Hypothalamus (tissue), 51 donors: ENCODE results near the gene HYAL2.

Source experiments
- DNase-seq, 51 donors: peaks; one replicate each; lab custom pipeline; 2025; lab: John Stamatoyannopoulos, UW

Gene HYAL2

DNA sequence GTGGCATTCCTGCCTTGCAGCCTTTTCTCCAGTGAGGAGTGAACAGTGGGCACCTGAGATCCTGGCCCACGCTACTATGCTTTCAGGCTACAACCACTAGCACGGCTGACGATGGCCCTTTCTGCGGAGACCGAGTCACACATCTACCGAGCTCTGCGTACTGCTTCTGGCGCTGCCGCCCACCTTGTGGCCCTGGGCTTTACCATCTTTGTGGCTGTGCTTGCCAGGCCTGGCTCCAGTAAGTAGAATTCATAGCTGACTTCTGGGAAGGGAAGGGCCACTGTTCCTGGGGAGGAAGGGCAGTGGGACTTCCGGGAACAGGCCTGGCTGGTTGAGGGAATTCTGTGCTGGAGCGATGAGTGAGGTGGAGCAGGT is 28.8 kb upstream of the HYAL2 start:
- DNase-seq, result no peak

DNA sequence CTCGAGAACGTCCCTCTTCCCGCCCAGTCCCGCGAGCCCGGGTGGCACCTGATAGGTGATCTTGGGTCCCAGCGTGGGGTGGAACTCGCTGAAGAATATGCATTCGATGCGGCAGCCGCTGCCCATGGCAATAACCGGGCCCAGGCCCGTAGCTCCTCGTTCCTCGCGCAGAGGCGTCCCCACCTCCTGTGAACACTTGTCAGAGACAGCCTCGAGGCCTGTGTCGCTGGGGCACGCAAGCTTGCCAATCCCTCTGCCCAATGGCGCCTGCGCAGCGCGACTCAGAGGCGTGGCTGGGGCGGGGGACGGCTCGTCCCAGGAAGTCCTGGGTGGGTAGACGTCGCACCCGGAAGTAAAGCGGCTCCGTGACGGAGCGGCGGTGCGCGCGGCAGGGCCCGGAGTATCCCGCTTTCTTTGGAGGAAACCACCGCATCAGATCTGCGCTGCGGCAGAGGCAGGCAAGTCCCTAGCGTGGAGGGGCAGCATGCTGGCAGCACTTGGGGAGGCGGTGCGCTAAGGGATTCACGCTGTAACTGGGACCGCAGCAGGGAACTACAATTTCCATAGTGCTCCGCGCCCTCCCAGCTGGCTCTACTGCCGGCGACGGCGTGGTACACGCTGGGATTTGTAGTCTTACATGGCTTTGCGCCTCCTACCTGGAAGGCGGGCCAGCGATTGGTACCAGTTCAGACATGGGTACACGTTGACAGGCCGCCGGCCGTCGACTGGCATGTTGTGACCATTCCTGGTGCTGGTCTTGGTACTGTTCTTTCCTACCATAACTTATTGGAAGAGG is 28.2 kb upstream of the HYAL2 start, which contains the start of the genes CYB561D2 and NPRL2:
TSS of gene CYB561D2 (plus strand) at position 336 of the 796 bp plus-strand sequence. CDS start 572 bp downstream, outside the sequence.
TSS of gene NPRL2 (minus strand) at position 249 of the 796 bp plus-strand sequence. CDS start at position 126, 123 bp downstream.
- peak; percentile 87 to 99 (median 97) for DNase-seq

DNA sequence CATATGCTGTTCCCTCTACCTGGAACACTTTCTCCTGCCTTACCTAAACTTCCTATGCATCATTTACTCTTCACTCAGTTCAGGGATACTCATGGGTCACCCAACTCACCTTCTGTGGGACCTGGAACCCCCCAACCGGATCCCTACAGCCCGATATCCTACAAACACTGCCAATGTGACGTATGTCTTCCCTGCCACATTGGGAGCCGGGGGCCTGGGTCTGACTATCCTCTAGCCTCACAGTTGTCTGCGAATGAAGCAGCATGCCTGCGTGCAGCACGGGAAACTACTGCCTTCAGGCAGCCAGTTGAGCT is 27.6 kb upstream of the HYAL2 start:
- DNase-seq, result peak in 1 of 51 donors; percentile 58

DNA sequence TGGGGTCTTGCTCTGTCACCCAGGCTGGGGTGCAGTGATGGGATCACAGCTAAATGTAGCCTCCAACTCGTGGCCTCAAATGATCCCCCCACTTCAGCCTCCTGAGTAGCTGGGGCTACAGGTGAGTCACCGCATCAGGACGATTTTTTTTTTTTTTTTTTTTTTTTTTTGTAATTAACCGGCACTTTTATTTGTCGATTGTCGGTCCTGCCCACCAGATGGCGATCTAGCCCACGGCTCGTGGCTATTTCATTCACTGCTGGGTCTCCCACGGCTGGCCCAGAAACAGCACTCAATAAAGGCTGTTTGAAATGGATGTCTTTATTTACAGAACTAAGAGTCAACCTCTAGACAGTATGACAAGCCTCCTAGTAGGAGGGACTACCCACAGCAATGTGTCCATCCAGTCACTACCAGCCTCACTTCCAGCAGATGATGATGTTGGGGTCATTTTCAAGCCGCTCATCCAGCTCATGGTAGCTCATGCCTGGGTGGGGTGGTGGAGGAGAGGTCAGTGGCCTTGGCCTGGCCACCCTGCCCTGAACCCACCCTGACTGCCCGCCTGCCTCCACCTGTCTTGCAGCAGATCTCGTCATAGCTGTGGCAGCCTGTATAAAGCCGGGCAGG is 24.8 kb upstream of the HYAL2 start:
- DNase-seq, result peak in 34 of 51 donors; percentile 7 to 83 (median 44)

DNA sequence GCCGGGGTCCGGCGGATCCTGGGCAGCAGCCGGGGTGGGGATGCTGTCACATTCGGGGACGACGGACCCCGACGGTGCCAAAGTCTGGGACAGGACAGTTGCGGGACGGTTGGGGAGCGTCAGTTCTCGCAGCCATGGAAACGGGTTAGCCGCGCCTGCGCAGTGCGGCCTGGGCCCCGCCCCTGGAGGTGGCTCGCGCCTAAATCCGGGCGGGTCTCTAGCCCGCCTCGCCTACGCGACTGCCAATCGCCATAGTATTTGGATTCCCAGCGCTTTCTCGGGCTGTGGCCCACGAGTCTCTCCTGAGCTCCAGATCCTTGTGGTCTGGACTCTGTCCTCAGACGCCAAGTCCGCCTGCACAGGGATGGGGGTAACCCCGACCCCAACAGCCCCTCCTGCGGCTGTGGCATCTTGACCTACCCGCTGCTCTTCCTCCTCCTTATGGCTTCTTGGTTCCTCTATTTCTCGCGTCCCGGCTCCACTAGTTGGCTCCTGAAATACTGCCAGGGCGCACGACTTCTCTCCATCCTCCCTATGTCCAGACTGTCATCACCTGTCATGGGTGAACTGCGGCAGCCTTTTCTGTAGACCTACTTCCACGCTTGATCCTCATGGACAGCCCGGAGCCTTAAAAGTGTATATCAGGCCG is 23.2 kb upstream of the HYAL2 start, which contains the start of gene ZMYND10:
TSS of gene ZMYND10 (minus strand) at position 147 of the 649 bp plus-strand sequence. CDS start 153 bp downstream, outside the sequence.
- DNase-seq, result peak in 30 of 51 donors; percentile 6 to 57 (median 31)

DNA sequence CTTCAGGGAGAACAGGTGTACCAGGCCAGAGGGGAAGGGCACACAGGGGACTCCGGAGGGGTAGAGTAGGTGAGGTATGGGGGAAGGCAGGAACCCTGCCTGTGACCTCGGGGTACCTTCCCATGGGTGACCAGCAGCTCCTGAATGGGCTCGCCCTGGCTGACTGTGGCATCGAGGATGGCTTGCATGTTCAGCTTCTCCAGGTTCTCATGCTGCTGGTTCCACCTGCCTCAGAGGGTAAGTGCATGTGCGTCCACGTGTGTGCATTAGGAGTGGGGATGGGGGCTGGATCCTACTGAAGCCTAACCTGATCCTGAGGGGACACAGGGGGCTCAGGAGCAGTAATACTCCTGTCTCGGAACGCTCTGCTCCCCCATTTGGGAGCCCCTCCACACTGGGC is 22.5 kb upstream of the HYAL2 start:
- no peak for DNase-seq

DNA sequence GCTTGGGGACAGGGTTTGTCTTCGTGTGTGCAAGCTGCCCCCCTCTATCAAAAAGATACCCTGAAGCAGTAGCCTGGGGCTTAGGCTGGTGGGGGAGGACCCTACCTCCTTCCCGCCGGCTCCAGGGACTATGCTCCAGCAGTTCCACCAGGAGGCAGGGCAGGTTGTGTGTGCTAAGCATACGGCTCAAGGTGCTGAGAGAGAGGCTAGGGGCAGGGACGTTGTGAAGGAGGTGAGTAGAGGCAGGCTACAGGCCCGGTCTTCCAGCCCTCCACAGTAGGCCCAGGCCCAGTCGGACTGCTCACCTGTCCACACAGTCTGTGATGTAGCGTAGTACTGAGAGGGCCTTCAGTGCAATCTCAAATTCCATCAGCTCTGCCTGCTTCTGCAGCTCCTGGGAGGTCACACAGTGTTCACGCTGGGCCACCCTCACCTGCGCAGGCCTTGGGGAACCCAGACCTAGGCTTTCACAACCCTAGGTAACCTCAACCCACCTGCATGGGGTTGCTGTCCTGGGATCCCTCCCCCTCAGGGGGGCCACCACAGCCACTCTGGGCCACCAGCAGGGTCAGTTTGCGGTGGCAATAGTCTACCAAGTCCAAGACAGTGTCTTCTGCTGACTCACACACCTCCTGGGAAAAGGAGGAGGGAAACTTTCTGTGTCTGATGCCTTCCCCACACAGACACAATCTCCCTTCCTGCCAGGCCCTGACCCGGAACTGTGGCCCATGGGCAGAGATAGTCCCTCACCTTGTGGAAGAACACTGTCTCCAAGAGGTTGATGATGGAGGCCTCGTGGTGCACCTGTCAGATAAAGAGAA is 20.5 kb upstream of the HYAL2 start:
- DNase-seq, result no peak

DNA sequence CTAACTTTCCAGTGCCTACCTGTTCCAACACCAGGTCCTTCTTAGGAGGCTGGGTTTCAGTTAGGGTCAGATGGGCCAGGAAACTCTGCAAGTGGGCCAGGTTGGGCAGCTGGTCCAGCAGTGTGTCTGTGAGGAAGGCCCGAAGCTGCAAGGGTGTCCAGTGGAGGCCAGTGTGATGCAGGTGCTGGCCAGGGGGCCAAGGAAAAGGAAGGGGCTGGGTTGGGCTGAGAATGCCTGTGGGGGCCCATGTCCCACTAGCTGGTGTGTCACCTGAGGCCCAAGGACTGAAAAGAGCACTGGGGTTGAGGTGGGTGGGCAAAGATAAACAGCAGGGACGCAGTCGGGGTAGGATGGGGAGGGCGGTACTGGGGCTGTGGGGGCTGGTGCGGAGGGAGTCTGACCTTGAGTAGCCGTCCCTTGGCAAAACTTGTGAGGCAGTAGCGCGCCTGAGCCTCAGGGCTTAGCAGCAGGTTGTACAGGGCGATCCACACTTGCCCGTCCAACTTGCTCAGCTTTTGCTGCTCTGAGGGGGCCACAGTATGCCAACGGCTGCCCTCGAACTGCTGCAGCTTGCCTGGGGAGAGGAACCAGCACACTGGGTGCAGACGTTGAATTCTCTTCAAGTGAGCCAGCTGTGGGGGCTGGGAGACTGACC is 19.6 kb upstream of the HYAL2 start:
- DNase-seq, result no peak

DNA sequence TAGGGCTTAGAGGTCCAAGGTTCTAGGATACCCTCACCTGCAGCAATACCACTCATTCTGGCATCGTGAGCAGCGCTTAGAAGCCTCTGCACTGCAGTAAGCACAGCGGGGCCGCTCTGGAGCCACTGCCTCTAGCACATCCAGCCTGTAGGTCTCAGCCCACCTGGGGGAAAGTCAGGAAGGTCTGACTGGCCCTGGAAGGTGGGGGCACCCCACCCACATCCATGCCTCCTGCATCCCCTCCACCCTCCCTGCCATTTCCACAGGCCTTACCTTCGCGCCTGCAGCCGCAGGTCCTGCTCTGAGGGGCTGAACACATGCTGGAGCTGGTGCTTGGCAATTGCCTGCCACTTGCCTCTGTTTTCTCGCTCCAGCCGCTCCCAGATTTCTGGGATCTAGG is 19.0 kb upstream of the HYAL2 start:
- no peak for DNase-seq

DNA sequence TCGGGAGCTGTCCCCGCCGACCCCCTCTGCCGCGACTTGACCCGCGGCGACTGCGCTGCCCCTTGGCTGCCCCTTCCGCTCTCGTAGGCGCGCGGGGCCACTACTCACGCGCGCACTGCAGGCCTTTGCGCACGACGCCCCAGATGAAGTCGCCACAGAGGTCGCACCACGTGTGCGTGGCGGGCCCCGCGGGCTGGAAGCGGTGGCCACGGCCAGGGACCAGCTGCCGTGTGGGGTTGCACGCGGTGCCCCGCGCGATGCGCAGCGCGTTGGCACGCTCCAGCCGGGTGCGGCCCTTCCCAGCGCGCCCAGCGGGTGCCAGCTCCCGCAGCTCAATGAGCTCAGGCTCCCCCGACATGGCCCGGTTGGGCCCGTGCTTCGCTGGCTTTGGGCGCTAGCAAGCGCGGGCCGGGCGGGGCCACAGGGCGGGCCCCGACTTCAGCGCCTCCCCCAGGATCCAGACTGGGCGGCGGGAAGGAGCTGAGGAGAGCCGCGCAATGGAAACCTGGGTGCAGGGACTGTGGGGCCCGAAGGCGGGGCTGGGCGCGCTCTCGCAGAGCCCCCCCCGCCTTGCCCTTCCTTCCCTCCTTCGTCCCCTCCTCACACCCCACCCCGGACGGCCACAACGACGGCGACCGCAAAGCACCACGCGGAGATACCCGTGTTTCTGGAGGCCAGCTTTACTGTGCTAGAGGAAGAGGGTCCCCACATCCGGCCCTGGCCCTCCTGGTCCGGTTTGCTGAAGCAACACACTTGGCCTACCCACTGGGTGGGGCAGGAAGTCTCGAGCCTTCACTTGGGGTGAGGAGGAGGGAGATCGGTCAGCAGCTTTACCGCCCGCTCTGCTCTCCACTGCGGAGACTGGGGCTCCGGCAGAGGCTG is 18.1 kb upstream of the HYAL2 start, which contains the start of gene RASSF1:
TSS of gene RASSF1 (minus strand) at position 389 of the 882 bp plus-strand sequence. CDS start at position 358, 31 bp downstream.
- peak in 4 of 51 donors; percentile 19 to 31 (median 26) for DNase-seq

DNA sequence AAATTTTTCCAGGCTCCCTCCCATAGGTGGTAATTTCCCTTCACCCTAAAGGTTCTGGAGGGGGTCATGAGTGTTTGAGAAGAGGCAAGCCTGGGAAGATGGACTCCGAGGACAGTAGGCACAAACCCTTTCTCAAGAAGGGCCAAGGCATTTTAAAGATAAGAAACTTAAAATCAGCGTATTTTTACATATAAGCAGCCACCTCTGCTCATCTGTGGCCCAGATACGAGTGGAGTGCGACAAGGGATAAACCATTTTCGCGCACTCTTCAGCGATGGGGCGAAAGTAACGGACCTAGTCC is 17.6 kb upstream of the HYAL2 start:
- DNase-seq, result no peak

DNA sequence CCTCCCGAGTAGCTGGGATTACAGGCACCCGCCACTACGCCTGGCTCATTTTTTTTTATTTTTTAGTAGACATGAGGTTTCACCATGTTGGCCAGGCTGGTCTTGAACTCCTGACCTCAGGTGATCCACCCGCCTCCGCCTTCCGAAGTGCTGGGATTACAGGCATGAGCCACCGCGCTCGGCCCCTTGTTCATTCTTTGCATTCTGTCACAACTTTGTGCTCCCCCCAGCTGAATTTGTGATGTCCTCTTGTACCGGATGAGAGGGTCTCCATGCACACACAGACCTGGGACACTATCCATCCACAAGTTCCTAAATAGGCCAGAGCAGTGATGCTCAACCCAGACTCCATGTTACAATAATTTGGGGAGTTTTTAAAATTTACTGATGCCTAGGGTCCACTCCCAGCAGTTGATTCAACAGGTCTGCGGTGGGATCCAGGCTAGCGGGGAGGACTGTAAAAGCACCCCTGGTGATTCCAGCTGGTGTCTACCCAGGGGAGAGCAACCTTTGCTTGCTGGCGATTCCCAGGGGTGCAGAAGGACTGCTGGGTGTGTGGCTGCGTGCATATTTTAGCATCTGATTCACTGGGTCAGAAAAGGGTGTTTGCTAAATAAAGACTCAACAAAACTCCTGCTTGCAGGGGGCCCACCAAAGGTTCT is 17.1 kb upstream of the HYAL2 start:
- DNase-seq, result no peak

DNA sequence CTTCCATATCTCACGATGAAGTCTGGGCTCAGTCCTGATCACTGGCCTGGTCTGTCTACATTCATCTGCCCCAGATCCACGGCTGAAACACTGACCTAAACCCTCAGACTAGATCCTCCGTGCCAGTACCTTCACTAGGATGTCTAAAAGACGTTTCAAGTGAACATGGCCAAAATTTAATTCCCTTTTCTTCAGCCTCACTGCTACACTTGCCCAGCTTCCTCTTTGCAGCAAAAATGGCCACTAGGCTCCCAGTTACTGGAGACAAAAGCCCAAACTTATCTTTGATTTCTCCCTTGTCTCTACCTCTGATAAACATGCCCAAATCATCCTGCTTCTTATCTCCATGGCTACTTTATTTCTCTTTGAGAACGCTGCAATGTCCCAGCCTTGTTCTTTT is 16.4 kb upstream of the HYAL2 start:
- DNase-seq, result no peak

DNA sequence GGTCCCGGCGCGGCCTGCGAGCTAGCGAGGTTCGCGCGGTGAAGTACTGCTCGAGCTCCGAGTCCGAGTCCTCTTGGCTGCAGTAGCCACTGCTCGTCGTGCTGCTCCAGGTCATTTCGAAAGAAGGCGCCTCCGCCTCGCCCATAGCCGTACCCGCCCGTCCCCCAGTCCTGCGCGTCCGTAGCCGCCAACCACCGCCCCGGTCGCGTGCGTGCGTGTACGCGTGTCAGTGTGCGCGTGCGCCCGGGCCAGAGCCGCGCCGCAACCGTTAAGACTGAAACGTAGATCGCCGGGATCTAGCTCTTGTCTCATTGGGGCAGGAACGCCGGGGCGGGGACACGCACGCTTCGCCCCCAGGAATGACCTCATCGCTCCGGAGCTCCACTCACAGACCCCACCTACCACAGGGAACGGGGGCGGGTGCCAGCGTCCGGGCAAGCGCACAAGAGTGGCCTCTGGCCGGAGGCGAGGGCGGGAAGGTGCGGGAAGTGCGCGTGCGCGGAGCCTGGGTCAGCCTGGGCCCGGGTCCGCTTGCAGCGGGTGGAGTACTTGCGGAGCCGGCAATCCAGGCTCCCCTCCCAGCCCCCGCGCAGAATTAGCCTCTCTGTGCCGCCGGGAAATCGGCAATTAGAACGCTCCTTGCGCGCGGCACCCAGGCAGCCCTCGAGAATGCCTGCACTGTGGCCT is 14.8 kb upstream of the HYAL2 start:
- peak; percentile 73 to 99 (median 96) for DNase-seq

DNA sequence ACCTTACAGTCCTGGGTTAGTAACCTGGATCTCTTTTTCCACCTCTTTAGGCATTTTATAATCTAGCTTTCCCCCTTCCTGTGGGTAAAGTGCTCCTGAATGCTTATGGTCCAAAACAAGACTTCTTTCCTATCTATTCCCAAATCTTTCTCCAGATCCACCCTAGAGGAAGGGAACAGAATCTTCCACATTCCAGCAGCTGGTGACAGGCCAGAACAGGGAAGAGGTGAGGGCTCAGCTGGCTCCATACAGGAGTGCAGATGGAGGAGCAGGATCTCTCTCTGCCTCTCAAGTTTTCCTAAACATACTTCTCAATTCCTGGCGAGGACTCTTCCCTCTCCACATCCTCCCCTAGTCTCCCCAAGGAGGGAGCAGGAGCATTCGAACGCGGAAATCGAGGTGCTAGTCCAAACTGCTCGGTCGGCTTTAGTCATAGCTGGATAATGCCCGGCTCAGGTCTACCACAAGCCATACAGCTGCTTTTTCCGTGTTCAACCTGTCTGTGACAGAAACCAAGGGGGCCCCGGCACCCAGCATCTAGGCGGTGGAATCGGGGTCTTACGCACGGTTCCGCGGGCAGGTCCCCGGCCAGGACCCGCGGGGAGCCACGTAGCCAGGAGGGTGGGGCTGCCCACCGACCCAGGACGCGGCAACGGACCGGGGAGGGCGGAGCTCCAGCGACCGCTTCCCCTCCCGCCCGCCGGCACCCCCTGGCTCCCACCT is 14.1 kb upstream of the HYAL2 start:
- peak in 1 of 51 donors; percentile 52 for DNase-seq

DNA sequence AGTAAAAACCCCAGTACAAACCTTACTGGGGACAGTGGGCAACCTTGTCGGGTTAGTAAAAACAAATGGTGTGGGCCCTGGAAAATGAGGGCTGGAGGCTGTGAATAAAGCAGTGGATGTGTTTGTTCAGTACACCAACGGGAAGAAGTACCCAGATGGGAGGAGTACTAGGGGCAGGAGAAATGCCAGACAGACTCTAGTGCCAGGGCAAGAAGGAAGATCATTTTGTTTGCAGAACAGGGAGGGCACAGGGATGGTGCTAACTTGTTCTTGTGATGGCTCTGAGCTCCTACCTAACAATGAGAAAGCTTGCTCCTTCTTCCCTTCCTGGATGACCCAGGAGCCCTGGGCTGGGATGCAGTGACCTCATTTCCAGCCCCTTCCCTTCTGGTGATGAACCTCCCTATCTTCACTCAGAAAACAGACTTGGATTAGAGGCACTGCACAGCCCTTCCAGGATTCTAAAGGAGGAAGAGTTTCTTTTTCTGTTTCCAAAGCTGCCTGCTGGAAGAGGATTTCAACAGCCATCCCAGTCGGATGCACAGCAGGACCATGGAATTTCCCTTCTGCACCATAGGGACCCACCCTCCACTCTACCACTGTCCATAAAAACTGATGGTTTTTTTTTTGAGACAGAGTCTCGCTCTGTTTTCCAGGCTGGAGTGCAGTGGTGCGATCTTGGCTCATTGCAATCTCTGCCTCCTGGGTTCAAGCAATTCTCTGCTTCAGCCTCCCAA is 12.0 kb upstream of the HYAL2 start:
- DNase-seq, result no peak
